HG03095 (cell line): ENCODE measurements around the gene COBL.

Source experiments
- ATAC-seq: cut with Tn5 transposase; IDR thresholded peaks from one replicate; pipeline ENCODE4 v1.9.1; 2021; ENCODE audit warnings: moderate library complexity; ENCODE audit not compliant: unreplicated experiment

Gene COBL

GRCh38 chr7:51237446-51238133, 79.0 kb downstream of the COBL start:
- no peak for ATAC-seq

DNA sequence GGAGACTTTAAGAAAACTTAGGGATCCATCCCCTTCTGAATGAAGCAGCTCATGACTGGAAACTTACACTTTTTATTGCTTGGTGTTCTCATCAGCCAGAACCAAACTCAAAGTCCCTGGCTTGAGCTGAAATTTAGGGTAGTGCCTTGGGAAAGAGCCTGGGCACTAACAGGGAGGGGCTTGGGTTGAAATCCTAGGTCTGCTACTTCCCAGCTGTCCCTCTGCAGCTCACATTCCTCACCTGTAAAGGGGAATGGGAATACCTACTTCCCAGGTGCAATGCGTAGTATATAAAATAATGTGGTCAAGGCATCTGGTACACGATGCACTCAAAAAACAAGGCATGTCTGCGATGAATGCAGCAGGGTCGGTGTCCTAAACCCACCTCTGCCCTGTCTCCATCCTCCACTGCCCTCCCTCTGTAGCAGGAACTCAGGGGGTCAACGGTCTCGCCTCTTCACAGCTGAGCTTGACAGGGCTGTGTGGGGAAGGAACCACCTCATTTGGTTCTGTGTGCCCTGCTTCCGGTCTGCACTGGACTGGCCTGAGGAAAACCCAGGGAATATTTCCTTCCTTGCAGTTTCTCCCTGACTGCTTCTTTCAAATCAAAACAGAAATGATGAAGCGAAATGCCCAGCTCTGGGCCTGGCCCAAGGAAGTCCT, 80.0 kb downstream of the COBL start:
- no peak for ATAC-seq

DNA sequence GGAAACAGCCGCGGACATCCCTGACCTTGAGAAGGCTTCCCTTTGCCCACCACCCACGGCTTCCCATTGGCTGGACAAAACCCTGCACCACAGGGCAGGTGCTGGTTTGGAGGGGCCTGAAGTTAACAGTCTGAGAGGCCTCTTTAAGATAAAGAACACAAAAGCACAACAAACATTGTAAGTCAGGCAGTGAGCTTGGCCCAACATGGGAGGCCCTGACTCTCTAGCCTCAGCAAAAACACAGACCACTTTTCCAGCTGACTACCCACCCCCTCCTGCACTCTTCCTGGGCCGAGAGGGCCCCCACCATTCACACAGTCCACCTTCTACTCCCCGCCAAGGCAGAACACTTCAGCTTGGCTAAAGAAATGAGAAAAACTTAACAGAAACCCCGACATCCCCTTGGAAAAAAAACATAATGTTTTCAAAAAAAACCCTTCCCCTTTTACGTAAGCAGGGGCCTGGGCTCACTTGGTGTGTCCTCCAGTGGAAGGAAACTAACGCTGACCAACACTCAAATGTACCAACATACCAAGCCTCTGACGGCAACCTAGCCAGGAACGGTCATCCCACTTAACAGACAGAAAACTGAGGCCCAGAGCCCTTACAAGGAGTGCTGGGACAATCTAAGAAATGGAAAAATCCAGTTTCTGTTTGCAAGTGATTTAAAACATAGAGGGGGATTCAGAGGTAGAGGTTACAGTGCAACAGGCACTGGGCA, 80.9 kb downstream of the COBL start:
- ATAC-seq = no peak

- ATAC-seq = no peak
Measured at GRCh38 chr7:51234609-51235308, 81.8 kb downstream of the COBL start.

- no peak for ATAC-seq
Measured at GRCh38 chr7:51234139-51234538, 82.5 kb downstream of the COBL start.

GRCh38 chr7:51233374-51233773, 83.2 kb downstream of the COBL start:
- ATAC-seq = no peak

DNA sequence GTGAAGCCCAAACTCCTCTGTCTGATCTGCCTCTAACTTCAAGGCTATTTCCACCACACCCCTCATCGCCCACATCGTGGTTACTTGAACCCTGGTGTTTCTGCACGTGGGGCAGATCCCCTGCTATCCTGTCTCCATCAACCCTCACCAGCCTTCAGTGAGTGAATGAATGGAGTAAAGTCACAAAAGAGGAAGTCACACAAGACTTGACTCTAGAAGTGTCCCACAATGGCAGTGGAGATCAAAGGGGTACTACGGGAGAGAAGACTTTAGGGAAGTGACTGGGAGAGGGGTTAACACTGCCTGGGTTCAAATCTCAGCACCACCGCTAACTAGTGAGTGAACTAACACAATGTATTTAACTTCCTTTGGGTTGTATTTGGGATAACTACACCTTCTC, 85.9 kb downstream of the COBL start:
- no peak for ATAC-seq

- no peak for ATAC-seq
Measured at GRCh38 chr7:51230324-51230625, 86.3 kb downstream of the COBL start.

DNA sequence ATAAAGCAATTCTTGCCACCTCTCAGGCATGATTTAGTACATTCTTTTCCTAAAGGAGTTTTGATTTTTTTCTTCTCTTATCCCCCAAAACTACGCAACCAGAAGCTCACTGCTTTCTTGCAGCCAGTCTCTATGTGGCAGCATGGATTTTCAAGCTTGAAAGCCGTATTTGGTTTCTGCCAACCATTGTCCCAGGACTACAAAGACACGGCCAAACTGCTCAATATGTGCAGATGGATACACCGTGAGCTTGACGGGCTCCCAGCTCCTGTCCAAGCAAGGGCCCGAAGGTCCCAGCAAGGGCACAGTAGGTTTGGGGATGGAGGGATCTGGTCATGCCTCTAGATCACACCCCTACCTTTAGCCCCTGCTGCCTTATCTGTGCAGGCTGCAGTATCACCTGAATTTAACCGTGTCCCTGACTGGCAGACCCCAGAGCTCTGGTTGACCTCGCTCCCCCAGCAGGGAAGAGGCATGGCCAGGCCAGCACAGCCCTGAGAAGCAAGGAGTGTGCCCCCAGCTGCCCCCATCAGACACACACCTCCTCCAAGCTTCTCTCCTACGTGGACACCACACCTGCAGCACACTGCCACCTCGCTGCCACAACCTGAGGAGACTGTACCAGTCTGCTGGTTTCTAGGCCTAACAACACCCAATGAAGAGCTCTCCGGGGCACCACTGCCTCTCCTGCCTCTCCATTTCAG, 86.8 kb downstream of the COBL start:
- no peak for ATAC-seq

GRCh38 chr7:51229106-51229537, 87.5 kb downstream of the COBL start:
- no peak for ATAC-seq

GRCh38 chr7:51228386-51228958, 88.1 kb downstream of the COBL start:
- ATAC-seq = no peak

GRCh38 chr7:51227861-51228260, 88.7 kb downstream of the COBL start:
- no peak for ATAC-seq

- no peak for ATAC-seq
Measured at GRCh38 chr7:51226916-51227535, 89.6 kb downstream of the COBL start.

DNA sequence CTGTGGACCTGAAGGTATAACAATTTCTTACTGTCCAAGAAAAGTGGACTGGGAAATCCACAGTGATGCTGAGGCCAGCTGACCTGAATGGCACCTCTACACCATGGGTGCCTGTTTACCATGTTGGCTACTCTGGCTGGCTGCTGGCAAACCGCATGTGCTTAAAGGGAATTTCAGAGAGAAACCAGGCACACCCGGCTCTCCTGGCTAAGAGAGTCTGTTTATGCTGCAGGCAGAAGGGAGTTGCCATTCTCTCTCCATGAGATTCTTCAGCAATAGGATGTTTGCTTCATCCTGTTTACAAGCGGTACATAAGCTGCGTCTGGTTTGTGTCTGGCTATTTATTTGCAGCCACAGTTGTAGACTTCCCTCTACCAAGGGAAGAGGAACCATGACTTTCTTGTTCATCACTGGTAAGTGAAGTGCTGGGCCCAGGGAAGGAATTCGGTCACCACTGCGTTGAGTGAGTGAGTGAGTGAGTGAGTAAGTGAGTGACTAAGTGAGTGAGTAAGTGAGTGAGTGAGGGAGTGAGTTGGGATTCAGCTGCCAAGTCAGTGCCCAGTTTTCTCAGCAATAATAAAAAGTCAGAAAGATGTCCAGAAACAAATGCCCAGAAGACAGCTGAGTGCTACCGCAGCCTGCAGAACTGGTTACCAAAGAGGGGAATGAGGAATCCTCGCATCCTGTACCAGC, 90.4 kb downstream of the COBL start:
- no peak for ATAC-seq

GRCh38 chr7:51224811-51225595, 91.6 kb downstream of the COBL start:
- ATAC-seq = no peak

- no peak for ATAC-seq
Measured at GRCh38 chr7:51223505-51223904, 93.1 kb downstream of the COBL start.

DNA sequence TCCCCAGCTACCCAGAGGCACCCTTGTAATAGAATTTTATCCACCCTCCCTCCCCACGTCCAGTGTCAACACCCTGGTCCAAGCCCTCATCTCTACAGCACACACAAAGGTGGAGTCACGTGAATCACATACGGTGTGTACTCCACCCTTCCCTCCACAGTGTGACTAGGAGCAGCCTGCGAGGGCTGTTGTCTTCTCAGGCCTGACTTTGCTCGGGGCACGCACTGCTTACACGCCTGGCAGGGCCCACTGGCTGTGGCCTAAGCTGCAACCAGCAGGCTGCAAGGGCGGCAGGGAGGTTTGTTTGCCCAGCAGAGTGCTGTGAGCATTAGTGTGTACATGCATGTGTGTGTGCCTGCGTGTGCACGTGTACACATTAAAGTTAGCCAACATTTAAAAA, 93.7 kb downstream of the COBL start:
- no peak for ATAC-seq

- ATAC-seq = no peak
Measured at GRCh38 chr7:51220226-51220625, 96.4 kb downstream of the COBL start.
